RWPE2 (cell line): ENCODE measurements around the gene GPR152.
A peak's percentile ranks its signal among the peaks of the same experiment; 100 is the strongest.
"Not testable (repeated sequence)": the region's sequence is repeated elsewhere in the genome, so short reads cannot be mapped to it uniquely, and the experiment has no call there.

Experiments used
- ATAC-seq: fragments of 200-7000 bp; cut with Tn5 transposase; 3 replicates; pipeline ENCODE4 v1.9.1; 2021; ENCODE audit warnings: low read depth
- DNase-seq: peaks from one replicate; pipeline ENCODE4 v3.0.0-alpha.2; 2020; ENCODE audit warnings: low spot score
- H3K27ac ChIP-seq: fragments of 450-650 bp; 2 replicates; pipeline ENCODE4 v1.5.1; 2017; ENCODE audit warnings: mild to moderate bottlenecking; ENCODE audit not compliant: poor library complexity, severe bottlenecking
- H3K27me3 ChIP-seq: fragments of 250-450 bp; sonication (Bioruptor Pico); 2 replicates; pipeline ENCODE4 v1.5.1; 2021; ENCODE audit warnings: mild to moderate bottlenecking, moderate library complexity; ENCODE audit not compliant: insufficient read depth, poor library complexity, severe bottlenecking
- H3K36me3 ChIP-seq: fragments of 250-450 bp; sonication (Bioruptor Pico); 2 replicates; pipeline ENCODE4 v1.5.1; 2020; ENCODE audit warnings: low read depth, mild to moderate bottlenecking, moderate library complexity
- H3K4me1 ChIP-seq: fragments of 250-450 bp; sonication (Bioruptor Pico); 2 replicates; pipeline ENCODE4 v1.5.1; 2021; ENCODE audit warnings: mild to moderate bottlenecking, moderate library complexity; ENCODE audit not compliant: insufficient read depth, poor library complexity, severe bottlenecking
- H3K4me3 ChIP-seq: fragments of 250-450 bp; sonication (Bioruptor Pico); 2 replicates; pipeline ENCODE4 v1.5.1; 2021; ENCODE audit warnings: mild to moderate bottlenecking, moderate library complexity; ENCODE audit not compliant: severe bottlenecking
- H3K9me3 ChIP-seq: fragments of 250-450 bp; sonication (Bioruptor Pico); 2 replicates; pipeline ENCODE4 v1.5.1; 2021; ENCODE audit warnings: mild to moderate bottlenecking, moderate library complexity; ENCODE audit not compliant: severe bottlenecking
- CTCF ChIP-seq: fragments of 450-650 bp; IDR thresholded peaks from one replicate; pipeline ENCODE4 v1.5.1; 2017; ENCODE audit warnings: mild to moderate bottlenecking, moderate library complexity; ENCODE audit not compliant: poor library complexity, severe bottlenecking

GPR152 gene

DNA sequence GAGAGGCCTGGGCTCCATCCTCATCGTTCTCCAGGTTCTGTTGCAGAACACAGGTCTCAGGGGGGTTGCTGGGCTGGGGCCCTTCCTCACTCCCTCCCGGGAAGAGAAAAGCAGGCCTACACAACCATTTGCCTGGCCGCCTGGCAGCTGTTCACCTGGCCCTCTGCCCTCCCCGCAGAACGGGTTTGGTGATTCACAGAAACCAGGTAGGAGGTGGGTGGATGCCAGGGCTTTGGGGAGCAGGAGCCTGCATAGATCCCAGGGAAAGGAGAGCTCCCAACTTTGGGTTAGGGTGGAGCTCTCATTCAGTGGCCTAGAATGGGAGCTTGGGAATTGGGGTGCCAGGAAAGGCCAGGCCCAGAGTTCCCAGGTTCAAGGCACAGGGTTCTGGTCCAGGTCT is 15.5 kb upstream of the GPR152 start:
- Histone ChIP-seq H3K4me3 (peak overlapping the region; percentile 93), H3K4me1 (peaks cover 10% of the 10 kb centered on the region), H3K36me3 (no peaks in the 10 kb centered on the region), H3K9me3 (no peaks in the 10 kb centered on the region), H3K27me3 (no peaks in the 10 kb centered on the region), H3K27ac (peak overlapping the region; percentile 76)
- DNase-seq (peak; percentile 92), ATAC-seq (peak; percentile 59)
- TF ChIP-seq CTCF = no peak

- no peak for DNase-seq
- peaks cover 10% of the 10 kb centered on the region for H3K4me1 ChIP-seq
Measured at GRCh38 chr11:67466962-67467771, 14.6 kb upstream of the GPR152 start.

GRCh38 chr11:67466367-67466766 is 13.8 kb upstream of the GPR152 start:
- Histone ChIP-seq H3K4me3 (no peak overlapping the region), H3K4me1 (peaks cover 10% of the 10 kb centered on the region), H3K36me3 (no peaks in the 10 kb centered on the region), H3K27me3 (no peaks in the 10 kb centered on the region), H3K9me3 (no peaks in the 10 kb centered on the region), H3K27ac (peak overlapping the region; percentile 76)
- no peak for TF ChIP-seq CTCF
- DNase-seq (no peak), ATAC-seq (no peak)

More at GRCh38 chr11:67466962-67467771, 14.6 kb upstream of the GPR152 start:
- H3K9me3 ChIP-seq = no peaks in the 10 kb centered on the region
- no peak overlapping the region for H3K4me3 ChIP-seq
- peak overlapping the region; percentile 76 for H3K27ac ChIP-seq
- no peak for TF ChIP-seq CTCF
- no peaks in the 10 kb centered on the region for H3K36me3 ChIP-seq
- H3K27me3 ChIP-seq = no peaks in the 10 kb centered on the region
- no peak for ATAC-seq

- not testable (repeated sequence) for ATAC-seq, DNase-seq, H3K4me1 ChIP-seq, H3K9me3 ChIP-seq, H3K27me3 ChIP-seq, H3K36me3 ChIP-seq
- Histone ChIP-seq H3K27ac (peak overlapping the region; percentile 76), H3K4me3 (peak overlapping the region; percentile 51)
Measured at GRCh38 chr11:67465530-67465929, 13.0 kb upstream of the GPR152 start.

DNA sequence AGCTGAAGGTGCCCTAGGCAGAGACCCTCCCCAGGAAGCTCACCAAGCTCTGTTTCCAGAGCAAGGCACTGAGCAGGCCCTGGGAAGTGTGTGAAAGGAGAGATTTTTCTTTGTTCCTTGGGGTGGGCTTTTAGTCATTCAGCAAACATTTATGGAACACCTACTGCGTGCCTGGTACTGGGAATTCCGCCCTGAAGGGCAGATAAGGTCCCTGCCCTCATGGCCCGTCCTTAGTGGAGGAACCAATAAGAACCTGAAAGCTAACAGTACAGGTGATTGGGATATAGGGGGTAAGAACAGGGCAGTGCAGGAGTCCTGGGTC is 12.6 kb upstream of the GPR152 start:
- Histone ChIP-seq H3K27ac (peak overlapping the region; percentile 76), H3K4me3 (peak overlapping the region; percentile 51), H3K4me1 (peaks cover 10% of the 10 kb centered on the region), H3K36me3 (no peaks in the 10 kb centered on the region), H3K27me3 (no peaks in the 10 kb centered on the region), H3K9me3 (no peaks in the 10 kb centered on the region)
- DNase-seq (no peak), ATAC-seq (no peak; the same call in 2 of the 3 replicates)
- no peak for TF ChIP-seq CTCF
